HEK293 (cell line): Measurements from ENCODE around the gene ADAMTS10.
A peak's percentile ranks its signal among the peaks of the same experiment; 100 is the strongest.

Source experiments
- CTCF ChIA-PET: fragments of 350-600 bp; formaldehyde crosslinking; extraction: SDS; loops from one replicate; lab custom pipeline; 2021; ENCODE audit warnings: antibody characterized with exemption; lab: Yijun Ruan, JAX
- POLR2A ChIA-PET: fragments of 300-600 bp; formaldehyde crosslinking; extraction: SDS; loops from one replicate; lab custom pipeline; 2020; ENCODE audit warnings: antibody characterized with exemption, inconsistent platforms; lab: Yijun Ruan, JAX
- H3K27ac ChIP-seq: fragments of 200-500 bp; sonication (Bioruptor generic); 2 replicates; pipeline ENCODE4 v1.5.1; 2014; ENCODE audit warnings: low read depth, low read length, control low read depth, inconsistent platforms; ENCODE audit errors: extremely low read depth
- H3K36me3 ChIP-seq, 2 experiments: fragments of 200-500 bp in 1 of 2; sonication (Bioruptor generic) in 1 of 2; 1 replicate in 1 of 2; 2 replicates in 1 of 2; pipeline ENCODE4 v1.5.1; 2014 to 2017; ENCODE audit warnings: inconsistent platforms in 2 of 2, low read length in 2 of 2; ENCODE audit not compliant: control insufficient read depth in 2 of 2, insufficient read depth in 1 of 2
- H3K4me1 ChIP-seq: fragments of 200-500 bp; sonication (Bioruptor generic); 2 replicates; pipeline ENCODE4 v1.5.1; 2014; ENCODE audit warnings: mild to moderate bottlenecking, low read length, inconsistent platforms; ENCODE audit not compliant: control insufficient read depth, insufficient read depth
- H3K4me3 ChIP-seq: 2 replicates; pipeline ENCODE4 v1.5.1; 2011; ENCODE audit warnings: low read depth, mild to moderate bottlenecking, control low read depth, low read length, moderate library complexity
- H3K9me3 ChIP-seq: fragments of 200-500 bp; sonication (Bioruptor generic); 2 replicates; pipeline ENCODE4 v1.5.1; 2014; ENCODE audit warnings: low read depth, low read length, inconsistent platforms; ENCODE audit not compliant: control insufficient read depth, insufficient read depth
- GLIS1 ChIP-seq: fragments of 450-650 bp; formaldehyde crosslinking; IDR thresholded peaks from 2 replicates; pipeline ENCODE4 v1.5.1; 2016; ENCODE audit warnings: missing biosample characterization, missing genetic modification characterization
- KLF1 ChIP-seq: fragments of 450-650 bp; formaldehyde crosslinking; IDR thresholded peaks from 2 replicates; pipeline ENCODE4 v1.5.1; 2016; ENCODE audit warnings: missing biosample characterization, missing genetic modification characterization
- KLF9 ChIP-seq: fragments of 450-650 bp; formaldehyde crosslinking; IDR thresholded peaks from 2 replicates; pipeline ENCODE4 v1.5.1; 2016; ENCODE audit warnings: missing biosample characterization, missing genetic modification characterization, low read depth
- RBAK ChIP-seq: fragments of 450-650 bp; formaldehyde crosslinking; IDR thresholded peaks from 2 replicates; pipeline ENCODE4 v1.5.1; 2016; ENCODE audit warnings: missing biosample characterization, missing genetic modification characterization
- SALL2 ChIP-seq: fragments of 450-650 bp; formaldehyde crosslinking; IDR thresholded peaks from 2 replicates; pipeline ENCODE4 v1.5.0; 2017; ENCODE audit warnings: missing biosample characterization, mild to moderate bottlenecking, missing genetic modification characterization, borderline replicate concordance
- SP2 ChIP-seq: fragments of 450-650 bp; formaldehyde crosslinking; IDR thresholded peaks from 2 replicates; pipeline ENCODE4 v1.5.1; 2016; ENCODE audit warnings: missing biosample characterization, missing genetic modification characterization
- ZBTB1 ChIP-seq: fragments of 450-650 bp; formaldehyde crosslinking; IDR thresholded peaks from 2 replicates; pipeline ENCODE4 v1.5.1; 2016; ENCODE audit warnings: missing biosample characterization, missing genetic modification characterization
- ZBTB48 ChIP-seq: fragments of 450-650 bp; formaldehyde crosslinking; IDR thresholded peaks from 2 replicates; pipeline ENCODE4 v1.5.1; 2016; ENCODE audit warnings: missing biosample characterization, missing genetic modification characterization
- ZFHX2 ChIP-seq: fragments of 450-650 bp; formaldehyde crosslinking; conservative IDR thresholded peaks from 2 replicates; pipeline ENCODE4 v1.5.1; 2016; ENCODE audit warnings: missing biosample characterization, missing genetic modification characterization
- ZNF132 ChIP-seq: fragments of 450-650 bp; formaldehyde crosslinking; IDR thresholded peaks from 2 replicates; pipeline ENCODE4 v1.5.1; 2017; ENCODE audit warnings: missing biosample characterization, missing genetic modification characterization, borderline replicate concordance
- ZNF157 ChIP-seq: fragments of 450-650 bp; formaldehyde crosslinking; IDR thresholded peaks from 2 replicates; pipeline ENCODE4 v1.5.1; 2016; ENCODE audit warnings: missing biosample characterization, missing genetic modification characterization
- ZNF169 ChIP-seq: fragments of 450-650 bp; formaldehyde crosslinking; IDR thresholded peaks from 2 replicates; pipeline ENCODE4 v1.5.1; 2016; ENCODE audit warnings: missing biosample characterization, missing genetic modification characterization
- ZNF174 ChIP-seq: fragments of 450-650 bp; formaldehyde crosslinking; IDR thresholded peaks from 2 replicates; pipeline ENCODE4 v1.5.0; 2017; ENCODE audit warnings: missing biosample characterization, mild to moderate bottlenecking, missing genetic modification characterization
- ZNF248 ChIP-seq: fragments of 450-650 bp; formaldehyde crosslinking; IDR thresholded peaks from 2 replicates; pipeline ENCODE4 v1.5.1; 2017; ENCODE audit warnings: missing biosample characterization, missing genetic modification characterization
- ZNF274 ChIP-seq, 2 experiments: fragments of 200-500 bp in 1 of 2; fragments of 450-650 bp in 1 of 2; sonication (Bioruptor generic) in 1 of 2; formaldehyde crosslinking in 1 of 2; IDR thresholded peaks; 2 replicates each; pipeline versions ENCODE4 v1.5.1 to v1.6.1; 2014 to 2016; ENCODE audit warnings: borderline replicate concordance in 1 of 2, inconsistent platforms in 1 of 2, low read length in 1 of 2, missing biosample characterization in 1 of 2, missing genetic modification characterization in 1 of 2
- ZNF341 ChIP-seq: fragments of 450-650 bp; formaldehyde crosslinking; IDR thresholded peaks from 2 replicates; pipeline ENCODE4; 2016; ENCODE audit warnings: low read depth, missing biosample characterization, missing genetic modification characterization
- ZNF473 ChIP-seq: fragments of 450-650 bp; formaldehyde crosslinking; IDR thresholded peaks from 2 replicates; pipeline ENCODE4 v1.5.1; 2017; ENCODE audit warnings: missing biosample characterization, missing genetic modification characterization
- ZNF521 ChIP-seq: fragments of 450-650 bp; formaldehyde crosslinking; IDR thresholded peaks from 2 replicates; pipeline ENCODE4 v1.5.1; 2017; ENCODE audit warnings: missing biosample characterization, mild to moderate bottlenecking, missing genetic modification characterization
- ZNF530 ChIP-seq: fragments of 450-650 bp; formaldehyde crosslinking; IDR thresholded peaks from 2 replicates; pipeline ENCODE4 v1.5.1; 2016; ENCODE audit warnings: low read depth, missing biosample characterization, missing genetic modification characterization
- ZNF561 ChIP-seq: fragments of 450-650 bp; IDR thresholded peaks from 2 replicates; pipeline ENCODE4 v1.5.1; 2018; ENCODE audit warnings: missing biosample characterization, missing genetic modification characterization, borderline replicate concordance
- ZNF571 ChIP-seq: fragments of 450-650 bp; formaldehyde crosslinking; IDR thresholded peaks from 2 replicates; pipeline ENCODE4 v1.5.0; 2017; ENCODE audit warnings: missing biosample characterization, missing genetic modification characterization
- ZNF600 ChIP-seq: fragments of 450-650 bp; formaldehyde crosslinking; IDR thresholded peaks from 2 replicates; pipeline ENCODE4 v1.5.1; 2016; ENCODE audit warnings: missing biosample characterization, missing genetic modification characterization
- ZNF624 ChIP-seq: fragments of 450-650 bp; formaldehyde crosslinking; IDR thresholded peaks from 2 replicates; pipeline ENCODE4 v1.5.1; 2017; ENCODE audit warnings: missing biosample characterization, missing genetic modification characterization
- ZNF660 ChIP-seq: fragments of 450-650 bp; IDR thresholded peaks from 2 replicates; pipeline ENCODE4 v1.5.1; 2018; ENCODE audit warnings: missing biosample characterization, mild to moderate bottlenecking, missing genetic modification characterization
- ZNF747 ChIP-seq: fragments of 450-650 bp; formaldehyde crosslinking; IDR thresholded peaks from 2 replicates; pipeline ENCODE4 v1.5.1; 2016; ENCODE audit warnings: missing biosample characterization, missing genetic modification characterization
- ZNF837 ChIP-seq: fragments of 450-650 bp; formaldehyde crosslinking; IDR thresholded peaks from 2 replicates; pipeline ENCODE4 v1.5.1; 2016; ENCODE audit warnings: missing biosample characterization, missing genetic modification characterization
- TF ChIP-seq, protein P1 (sequence below): fragments of 450-650 bp; formaldehyde crosslinking; IDR thresholded peaks from 2 replicates; pipeline ENCODE4 v1.5.1; 2016; ENCODE audit warnings: missing biosample characterization, missing genetic modification characterization
- TF ChIP-seq, protein P2 (sequence below): fragments of 450-650 bp; formaldehyde crosslinking; IDR thresholded peaks from 2 replicates; pipeline ENCODE4 v1.5.1; 2016; ENCODE audit warnings: missing biosample characterization, missing genetic modification characterization
- TF ChIP-seq, protein P3 (sequence below): fragments of 450-650 bp; formaldehyde crosslinking; IDR thresholded peaks from 2 replicates; pipeline ENCODE4 v1.5.1; 2016; ENCODE audit warnings: missing biosample characterization, missing genetic modification characterization
- TF ChIP-seq, protein P4 (sequence below): fragments of 450-650 bp; formaldehyde crosslinking; IDR thresholded peaks from 2 replicates; pipeline ENCODE4 v1.5.1; 2016; ENCODE audit warnings: missing biosample characterization, missing genetic modification characterization, borderline replicate concordance

ADAMTS10 gene

DNA sequence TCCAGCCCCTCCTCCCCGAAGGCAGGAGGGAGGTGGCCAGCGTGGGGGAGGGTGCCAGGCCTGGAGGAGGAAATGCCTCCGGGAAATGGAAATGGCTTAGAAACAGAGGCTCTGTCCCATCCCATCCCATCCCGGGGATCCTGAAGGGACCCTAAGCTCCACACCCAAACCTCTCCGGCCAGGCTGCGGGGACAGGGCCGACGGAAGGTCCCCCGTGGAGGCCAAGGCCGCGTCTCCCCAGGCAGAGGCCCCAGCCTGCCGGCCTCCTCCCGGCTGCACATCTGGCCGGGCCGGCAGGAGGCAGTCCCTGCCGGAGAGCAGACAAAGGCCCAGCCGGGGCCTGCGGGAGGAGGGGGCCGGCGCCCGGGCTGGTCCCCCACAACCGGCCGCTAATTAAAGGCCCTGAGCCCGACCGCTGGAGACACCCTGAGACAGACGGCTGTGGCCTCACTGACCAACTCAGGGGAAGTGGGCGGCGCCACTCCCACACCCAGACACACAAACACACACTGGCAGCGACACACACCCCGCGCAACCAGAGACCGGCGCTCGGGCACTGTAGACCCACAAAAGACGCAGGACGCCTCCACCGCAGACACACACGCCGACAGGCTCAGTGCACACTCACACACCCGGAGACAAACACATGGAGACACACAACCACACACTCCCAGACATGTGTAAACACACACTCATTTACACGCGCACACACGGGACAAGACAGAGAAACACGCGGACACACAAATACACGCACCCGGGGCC lies 1.1 kb downstream of the ADAMTS10 start:
- Histone ChIP-seq H3K4me3 (no peak overlapping the region), H3K27ac (no peak overlapping the region), H3K4me1 (no peaks in the 10 kb centered on the region), H3K36me3 (peaks cover 0 to 7% of the 10 kb centered on the region in 2 experiments; a peak in 2 of 3 replicates), H3K9me3 (no peaks in the 10 kb centered on the region)
- CTCF ChIA-PET = interaction anchor here (0.5 kb wide), 1 partner anchor 33 kb away, joined by 3 read pairs; no protein-coding TSS in a partner anchor
- POLR2A ChIA-PET = interaction anchor here (0.6 kb wide), 1 partner anchor 219 kb away, joined by 5 read pairs; the partner anchor contains the start of gene RAB11B
- TF ChIP-seq, protein P1, sequence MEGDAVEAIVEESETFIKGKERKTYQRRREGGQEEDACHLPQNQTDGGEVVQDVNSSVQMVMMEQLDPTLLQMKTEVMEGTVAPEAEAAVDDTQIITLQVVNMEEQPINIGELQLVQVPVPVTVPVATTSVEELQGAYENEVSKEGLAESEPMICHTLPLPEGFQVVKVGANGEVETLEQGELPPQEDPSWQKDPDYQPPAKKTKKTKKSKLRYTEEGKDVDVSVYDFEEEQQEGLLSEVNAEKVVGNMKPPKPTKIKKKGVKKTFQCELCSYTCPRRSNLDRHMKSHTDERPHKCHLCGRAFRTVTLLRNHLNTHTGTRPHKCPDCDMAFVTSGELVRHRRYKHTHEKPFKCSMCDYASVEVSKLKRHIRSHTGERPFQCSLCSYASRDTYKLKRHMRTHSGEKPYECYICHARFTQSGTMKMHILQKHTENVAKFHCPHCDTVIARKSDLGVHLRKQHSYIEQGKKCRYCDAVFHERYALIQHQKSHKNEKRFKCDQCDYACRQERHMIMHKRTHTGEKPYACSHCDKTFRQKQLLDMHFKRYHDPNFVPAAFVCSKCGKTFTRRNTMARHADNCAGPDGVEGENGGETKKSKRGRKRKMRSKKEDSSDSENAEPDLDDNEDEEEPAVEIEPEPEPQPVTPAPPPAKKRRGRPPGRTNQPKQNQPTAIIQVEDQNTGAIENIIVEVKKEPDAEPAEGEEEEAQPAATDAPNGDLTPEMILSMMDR (tag by site-specific recombination) = no peak
- TF ChIP-seq ZNF561 (peak; percentile 23; the same call in 1 of the 2 replicates), ZNF174 (no peak), ZNF624 (tag by site-specific recombination) (no peak), GLIS1 (tag by site-specific recombination) (no peak), ZBTB48 (tag by site-specific recombination) (0 out of 2 replicates have a peak, but pooled peaks have one; percentile 2), ZNF660 (tag by site-specific recombination) (no peak), ZNF521 (no peak), ZNF341 (tag by site-specific recombination) (peak; percentile 97), SP2 (tag by site-specific recombination) (peak; percentile 25), ZNF473 (tag by site-specific recombination) (no peak), ZNF530 (tag by site-specific recombination) (no peak), RBAK (tag by site-specific recombination) (no peak), ZNF600 (tag by site-specific recombination) (peak; percentile 3), ZNF157 (tag by site-specific recombination) (no peak), ZNF169 (tag by site-specific recombination) (no peak), KLF9 (tag by site-specific recombination) (peak; percentile 55; the same call in 1 of the 2 replicates), ZNF274 (IDR thresholded peaks at IDR 0.05; ENCODE audit: low read length) (no peak), ZNF274 (tag by site-specific recombination; IDR thresholded peaks at IDR 0.05; ENCODE audit: borderline replicate concordance) (no peak), SALL2 (tag by site-specific recombination) (no peak), KLF1 (tag by site-specific recombination) (peak; percentile 74), ZNF747 (tag by site-specific recombination) (no peak), ZNF132 (no peak), ZFHX2 (tag by site-specific recombination) (peak; percentile 59; the same call in 1 of the 2 replicates), ZBTB1 (no peak), ZNF571 (tag by site-specific recombination) (no peak), ZNF248 (tag by site-specific recombination) (no peak), ZNF837 (tag by site-specific recombination) (no peak)
- TF ChIP-seq, protein P2, sequence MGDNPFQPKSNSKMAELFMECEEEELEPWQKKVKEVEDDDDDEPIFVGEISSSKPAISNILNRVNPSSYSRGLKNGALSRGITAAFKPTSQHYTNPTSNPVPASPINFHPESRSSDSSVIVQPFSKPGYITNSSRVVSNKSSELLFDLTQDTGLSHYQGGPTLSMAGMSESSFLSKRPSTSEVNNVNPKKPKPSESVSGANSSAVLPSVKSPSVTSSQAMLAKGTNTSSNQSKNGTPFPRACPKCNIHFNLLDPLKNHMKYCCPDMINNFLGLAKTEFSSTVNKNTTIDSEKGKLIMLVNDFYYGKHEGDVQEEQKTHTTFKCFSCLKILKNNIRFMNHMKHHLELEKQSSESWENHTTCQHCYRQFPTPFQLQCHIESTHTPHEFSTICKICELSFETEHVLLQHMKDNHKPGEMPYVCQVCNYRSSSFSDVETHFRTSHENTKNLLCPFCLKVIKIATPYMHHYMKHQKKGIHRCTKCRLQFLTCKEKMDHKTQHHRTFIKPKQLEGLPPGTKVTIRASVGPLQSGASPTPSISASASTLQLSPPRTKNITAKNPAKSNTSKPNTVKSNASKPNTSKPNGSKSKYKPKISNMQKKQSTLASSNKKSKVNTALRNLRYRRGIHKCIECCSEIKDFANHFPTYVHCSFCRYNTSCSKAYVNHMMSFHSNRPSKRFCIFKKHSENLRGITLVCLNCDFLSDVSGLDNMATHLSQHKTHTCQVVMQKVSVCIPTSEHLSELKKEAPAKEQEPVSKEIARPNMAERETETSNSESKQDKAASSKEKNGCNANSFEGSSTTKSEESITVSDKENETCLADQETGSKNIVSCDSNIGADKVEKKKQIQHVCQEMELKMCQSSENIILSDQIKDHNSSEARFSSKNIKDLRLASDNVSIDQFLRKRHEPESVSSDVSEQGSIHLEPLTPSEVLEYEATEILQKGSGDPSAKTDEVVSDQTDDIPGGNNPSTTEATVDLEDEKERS = no peak
- TF ChIP-seq, protein P3, sequence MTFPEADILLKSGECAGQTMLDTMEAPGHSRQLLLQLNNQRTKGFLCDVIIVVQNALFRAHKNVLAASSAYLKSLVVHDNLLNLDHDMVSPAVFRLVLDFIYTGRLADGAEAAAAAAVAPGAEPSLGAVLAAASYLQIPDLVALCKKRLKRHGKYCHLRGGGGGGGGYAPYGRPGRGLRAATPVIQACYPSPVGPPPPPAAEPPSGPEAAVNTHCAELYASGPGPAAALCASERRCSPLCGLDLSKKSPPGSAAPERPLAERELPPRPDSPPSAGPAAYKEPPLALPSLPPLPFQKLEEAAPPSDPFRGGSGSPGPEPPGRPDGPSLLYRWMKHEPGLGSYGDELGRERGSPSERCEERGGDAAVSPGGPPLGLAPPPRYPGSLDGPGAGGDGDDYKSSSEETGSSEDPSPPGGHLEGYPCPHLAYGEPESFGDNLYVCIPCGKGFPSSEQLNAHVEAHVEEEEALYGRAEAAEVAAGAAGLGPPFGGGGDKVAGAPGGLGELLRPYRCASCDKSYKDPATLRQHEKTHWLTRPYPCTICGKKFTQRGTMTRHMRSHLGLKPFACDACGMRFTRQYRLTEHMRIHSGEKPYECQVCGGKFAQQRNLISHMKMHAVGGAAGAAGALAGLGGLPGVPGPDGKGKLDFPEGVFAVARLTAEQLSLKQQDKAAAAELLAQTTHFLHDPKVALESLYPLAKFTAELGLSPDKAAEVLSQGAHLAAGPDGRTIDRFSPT (tag by site-specific recombination) = peak; percentile 44; the same call in 1 of the 2 replicates
- TF ChIP-seq, protein P4, sequence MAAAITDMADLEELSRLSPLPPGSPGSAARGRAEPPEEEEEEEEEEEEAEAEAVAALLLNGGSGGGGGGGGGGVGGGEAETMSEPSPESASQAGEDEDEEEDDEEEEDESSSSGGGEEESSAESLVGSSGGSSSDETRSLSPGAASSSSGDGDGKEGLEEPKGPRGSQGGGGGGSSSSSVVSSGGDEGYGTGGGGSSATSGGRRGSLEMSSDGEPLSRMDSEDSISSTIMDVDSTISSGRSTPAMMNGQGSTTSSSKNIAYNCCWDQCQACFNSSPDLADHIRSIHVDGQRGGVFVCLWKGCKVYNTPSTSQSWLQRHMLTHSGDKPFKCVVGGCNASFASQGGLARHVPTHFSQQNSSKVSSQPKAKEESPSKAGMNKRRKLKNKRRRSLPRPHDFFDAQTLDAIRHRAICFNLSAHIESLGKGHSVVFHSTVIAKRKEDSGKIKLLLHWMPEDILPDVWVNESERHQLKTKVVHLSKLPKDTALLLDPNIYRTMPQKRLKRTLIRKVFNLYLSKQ (tag by site-specific recombination) = no peak
